GM18519 (cell line): Measurements from ENCODE around the gene ARHGEF33.
A peak's percentile ranks its signal among the peaks of the same experiment; 100 is the strongest.

Experiments used
- ATAC-seq: cut with Tn5 transposase; IDR thresholded peaks from one replicate; pipeline ENCODE4 v1.9.1; 2021; ENCODE audit warnings: mild to moderate bottlenecking, moderate library complexity; ENCODE audit not compliant: unreplicated experiment, low FRiP score

ARHGEF33 gene

GRCh38 chr2:38889575-38889974 lies at the start of gene ARHGEF33:
ARHGEF33 (plus strand) TSS chr2:38889875; CDS start chr2:38919448, 29,573 bp downstream.
- ATAC-seq = no peak

DNA sequence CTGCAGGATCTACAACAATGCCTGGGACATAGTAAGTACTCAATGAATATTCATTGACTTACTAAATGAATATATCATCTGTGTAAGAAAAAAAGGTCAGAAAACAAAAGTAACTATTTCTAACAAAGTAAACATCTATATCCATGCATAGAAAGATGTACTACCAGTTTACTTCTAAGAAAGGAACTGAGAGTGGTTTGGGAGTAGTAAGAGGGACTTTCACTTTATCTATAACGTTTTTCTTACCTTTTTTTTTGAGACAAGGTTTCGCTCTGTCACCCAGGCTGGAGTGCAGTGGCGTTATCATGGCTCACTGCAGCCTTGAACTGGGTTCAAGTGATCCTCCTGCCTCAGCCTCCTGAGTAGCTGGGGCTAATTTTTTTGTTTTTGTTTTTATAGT lies 39.6 kb upstream of the ARHGEF33 start:
- peak; percentile 93 for ATAC-seq

- no peak for ATAC-seq
These were observed 33.5 kb upstream of the ARHGEF33 start for GRCh38 chr2:38856165-38856564.

- no peak for ATAC-seq
These were observed 27.2 kb upstream of the ARHGEF33 start for GRCh38 chr2:38862476-38862875.

GRCh38 chr2:38863061-38863695 lies 26.5 kb upstream of the ARHGEF33 start:
- ATAC-seq = no peak

GRCh38 chr2:38866773-38867443 lies 22.8 kb upstream of the ARHGEF33 start:
- ATAC-seq = no peak

- ATAC-seq = no peak
These were observed 18.2 kb upstream of the ARHGEF33 start for GRCh38 chr2:38871432-38871831.

- no peak for ATAC-seq
These were observed 15.9 kb upstream of the ARHGEF33 start for GRCh38 chr2:38873763-38874162.

GRCh38 chr2:38875227-38875575 lies 14.5 kb upstream of the ARHGEF33 start:
- ATAC-seq = no peak

DNA sequence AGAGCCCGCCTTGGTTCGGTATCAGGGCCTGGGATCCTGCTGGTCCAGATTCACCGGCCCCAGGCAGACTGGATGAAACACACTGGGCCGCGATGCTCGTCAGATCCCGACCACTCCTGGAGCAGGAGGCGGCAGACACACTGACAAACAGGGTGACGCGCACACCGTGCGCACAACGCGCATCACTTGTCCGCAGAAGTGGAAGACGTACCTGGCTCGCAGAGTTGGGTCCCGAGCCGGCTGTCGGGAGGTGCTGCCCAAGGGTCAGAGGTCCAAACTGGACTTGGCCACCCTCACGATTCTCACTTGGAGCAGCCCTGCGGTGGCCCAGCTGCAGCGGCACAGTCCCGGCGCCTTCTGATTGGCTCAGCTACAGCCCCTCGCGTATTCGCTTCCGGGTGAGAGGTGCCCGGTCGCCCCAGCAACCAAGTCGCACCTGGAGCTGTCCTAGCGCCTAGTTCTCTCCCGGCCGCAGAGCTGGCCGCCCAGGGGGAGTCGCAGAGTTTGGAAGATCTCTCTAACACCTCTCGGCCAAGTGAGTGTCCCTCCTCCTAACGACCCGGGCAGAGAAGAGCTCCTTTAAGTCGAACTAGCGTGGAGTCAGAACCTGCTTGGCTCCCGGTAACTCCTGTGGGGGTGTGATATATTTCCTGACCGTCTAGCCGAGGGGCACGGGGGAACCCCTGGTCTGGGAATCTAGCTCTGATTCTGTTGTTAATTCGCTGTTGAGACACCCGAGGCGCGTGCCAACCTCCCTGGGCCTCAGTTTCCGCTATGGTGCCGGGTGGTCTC lies 13.9 kb upstream of the ARHGEF33 start, which contains the start of the genes DHX57 and MORN2:
TSS of gene DHX57 (minus strand) at position 359 of the 792 bp plus-strand sequence. CDS start 7,529 bp downstream, outside the sequence.
TSS of gene MORN2 (plus strand) at position 401 of the 792 bp plus-strand sequence.
- ATAC-seq = peak; percentile 97

DNA sequence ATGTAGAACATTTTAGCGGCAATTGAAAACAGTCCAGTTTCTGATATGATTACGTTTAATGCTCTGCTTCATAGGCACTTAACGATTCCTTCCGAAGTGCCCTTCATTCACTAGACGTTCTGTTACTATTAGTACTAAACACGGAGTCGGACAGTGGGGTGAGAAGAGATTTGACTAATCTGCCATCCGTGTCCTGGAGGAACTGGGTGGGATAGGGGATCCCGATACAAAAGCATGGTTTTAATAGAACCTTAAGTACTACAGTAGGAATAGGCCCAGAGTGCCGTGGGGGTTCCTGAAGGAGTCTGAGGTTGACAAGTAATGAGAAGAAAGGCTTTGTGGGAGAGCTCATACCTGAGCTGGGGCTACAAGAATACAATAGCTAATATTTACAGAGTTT lies 13.3 kb upstream of the ARHGEF33 start:
- ATAC-seq = no peak

GRCh38 chr2:38886063-38886462 lies 3.6 kb upstream of the ARHGEF33 start:
- no peak for ATAC-seq

- ATAC-seq = no peak
These were observed 2.3 kb upstream of the ARHGEF33 start for GRCh38 chr2:38887347-38887746.

DNA sequence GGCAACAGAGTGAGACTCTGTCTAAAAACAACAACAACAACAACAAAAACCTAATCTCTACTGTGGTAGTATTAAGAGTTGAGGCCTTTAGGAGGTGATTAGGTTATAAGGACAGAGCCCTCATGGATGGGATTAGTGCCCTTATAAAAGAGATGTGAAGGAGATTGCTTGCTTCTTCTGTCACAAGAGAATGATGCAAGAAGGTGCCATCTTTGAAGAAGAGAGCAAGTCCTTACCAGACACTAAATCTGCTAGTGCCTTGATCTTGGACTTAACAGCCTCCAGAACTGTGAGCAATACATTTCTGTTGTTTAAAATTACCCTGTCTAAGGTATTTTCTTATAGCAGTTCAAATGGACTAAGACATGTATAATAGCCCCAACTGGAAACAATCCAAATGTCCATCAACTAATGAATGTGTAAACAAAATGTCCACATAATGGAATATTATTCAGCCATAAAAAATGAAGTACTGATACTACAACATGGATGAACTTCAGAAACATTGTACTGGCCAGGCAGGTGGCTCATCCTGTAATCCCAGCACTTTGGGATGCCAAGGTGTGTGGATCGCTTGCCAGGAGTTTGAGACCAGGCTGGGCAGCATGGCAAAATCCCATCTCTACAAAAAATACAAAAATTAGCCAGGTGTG lies 1.6 kb upstream of the ARHGEF33 start:
- no peak for ATAC-seq

DNA sequence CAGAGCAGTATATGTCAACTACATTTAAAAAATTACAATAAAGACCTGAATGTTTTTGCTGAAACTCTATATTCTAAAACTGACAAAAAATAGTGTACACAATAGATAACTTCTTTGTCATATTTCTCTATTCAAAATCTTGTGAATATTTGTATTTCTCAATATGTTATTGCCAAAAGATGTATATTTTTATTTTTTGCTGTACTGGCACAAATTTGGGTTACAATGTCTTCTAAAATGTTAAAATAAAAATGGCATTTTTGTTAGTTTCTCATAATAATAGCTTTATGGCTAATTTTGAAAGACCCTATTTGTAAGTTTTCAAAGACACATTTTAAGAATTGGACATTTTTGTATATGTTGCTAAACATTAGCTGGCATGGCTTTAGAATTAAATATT lies 630 bp upstream of the ARHGEF33 start:
- no peak for ATAC-seq

DNA sequence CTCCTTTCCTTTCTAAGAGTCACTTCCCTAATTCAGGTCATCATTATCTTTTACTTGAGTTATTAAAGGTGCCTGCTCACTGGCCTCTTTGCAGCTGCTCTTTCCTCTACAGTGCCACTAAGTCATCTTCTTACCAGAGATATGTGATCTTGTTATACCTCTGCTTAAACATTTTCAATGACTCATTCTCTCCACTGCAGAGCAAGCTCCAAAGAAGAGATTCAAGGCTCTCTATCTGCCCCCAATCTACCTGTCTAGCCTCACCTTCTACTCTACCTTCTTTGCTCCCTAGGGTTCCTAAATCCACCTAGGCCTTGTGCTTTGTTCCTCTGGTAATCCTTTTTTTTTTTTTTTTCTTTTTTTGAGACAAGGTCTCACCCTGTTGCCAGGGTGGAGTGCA lies 3.1 kb downstream of the ARHGEF33 start:
- no peak for ATAC-seq

DNA sequence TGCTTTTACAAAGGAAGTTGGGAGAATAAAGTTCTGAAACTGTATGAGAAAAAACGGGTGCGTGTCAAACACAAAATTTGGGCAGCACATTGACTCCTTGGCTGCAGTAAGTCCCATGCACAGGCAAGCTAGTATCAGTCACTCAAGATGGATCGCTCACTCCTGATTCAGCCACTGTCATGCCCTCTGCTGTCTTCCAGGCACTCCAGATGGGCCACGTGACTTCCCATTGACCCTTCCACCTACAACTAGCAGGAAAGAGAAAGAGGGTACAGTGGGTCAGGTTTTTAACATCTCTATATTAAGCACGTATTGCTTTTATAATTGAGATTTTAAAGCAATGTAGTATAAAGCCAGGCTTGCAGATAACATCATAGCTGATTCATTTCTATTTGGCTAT lies 8.6 kb downstream of the ARHGEF33 start:
- ATAC-seq = no peak

DNA sequence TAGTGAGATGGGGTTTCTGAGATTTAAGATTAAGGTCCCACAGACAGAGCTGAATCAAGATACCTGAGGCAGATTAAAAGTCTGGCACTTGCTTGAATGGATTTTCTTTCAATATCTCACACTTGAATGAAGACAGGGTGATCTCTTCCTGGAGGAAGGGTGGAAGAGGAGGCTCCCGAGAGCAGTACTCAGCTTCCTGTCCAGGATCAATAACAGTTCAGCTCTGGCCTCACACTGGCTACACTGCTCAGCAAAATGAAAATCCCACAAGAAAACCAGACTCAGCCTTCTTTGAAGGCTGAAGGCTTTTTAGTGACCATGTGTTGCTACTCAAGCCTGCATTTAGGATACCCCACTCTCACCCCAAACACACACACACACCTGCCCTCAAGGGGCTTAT lies 11.1 kb downstream of the ARHGEF33 start:
- no peak for ATAC-seq

DNA sequence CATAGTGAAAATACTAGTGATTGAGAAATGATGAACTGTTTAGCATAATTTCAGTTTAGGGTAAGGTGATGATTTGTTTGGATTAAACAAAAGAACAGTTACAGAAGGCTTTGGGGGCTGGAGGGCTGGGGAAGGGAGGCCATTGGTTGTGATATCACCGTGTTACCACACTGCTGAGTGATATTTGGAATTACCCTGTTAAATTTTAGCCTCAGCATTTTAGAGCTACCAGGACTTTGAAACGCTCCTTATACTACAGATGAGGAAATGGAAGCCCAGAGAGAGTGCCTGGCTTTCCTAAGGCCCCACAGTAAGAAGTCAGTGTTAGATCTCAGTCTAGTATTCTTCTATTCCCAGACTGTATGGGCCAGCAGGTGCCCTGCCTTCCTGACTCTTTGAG lies 15.6 kb downstream of the ARHGEF33 start:
- ATAC-seq = no peak

GRCh38 chr2:38907242-38907641 lies 17.6 kb downstream of the ARHGEF33 start:
- no peak for ATAC-seq
